ENCODE results near the gene AQP1. TPM values are rescaled to one million over a fixed set of nuclear protein-coding genes. Genes with fewer than 3 reads are reported as not detected.

The AQP1 gene
- total and polyA plus RNA-seq, 8 donors: 91.6 to 1,008 (median 183) TPM

DNA sequence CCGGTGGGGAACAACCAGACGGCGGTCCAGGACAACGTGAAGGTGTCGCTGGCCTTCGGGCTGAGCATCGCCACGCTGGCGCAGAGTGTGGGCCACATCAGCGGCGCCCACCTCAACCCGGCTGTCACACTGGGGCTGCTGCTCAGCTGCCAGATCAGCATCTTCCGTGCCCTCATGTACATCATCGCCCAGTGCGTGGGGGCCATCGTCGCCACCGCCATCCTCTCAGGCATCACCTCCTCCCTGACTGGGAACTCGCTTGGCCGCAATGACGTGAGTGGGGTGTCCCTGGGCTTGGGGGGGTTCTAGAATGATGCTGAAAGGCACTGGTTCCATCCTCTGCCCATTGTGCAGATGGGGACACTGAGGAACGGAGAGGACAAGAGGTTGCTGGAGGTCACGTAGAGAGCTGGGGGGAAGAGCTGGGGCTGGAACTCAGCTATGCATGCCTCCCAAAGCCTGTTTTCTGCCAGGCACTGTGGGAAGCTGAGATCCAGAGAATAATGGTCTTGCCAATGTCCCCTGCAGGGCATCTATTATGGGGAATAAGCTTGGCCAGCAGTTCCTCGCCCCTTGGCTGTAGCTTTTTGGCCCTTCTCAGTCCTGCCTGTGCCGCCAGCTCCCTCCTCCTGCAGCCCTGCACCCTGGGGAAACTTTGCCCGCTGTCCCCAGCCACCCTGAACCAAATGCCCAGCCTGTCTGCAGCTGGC, 523 bp downstream of the AQP1 start:
- H3K36me3 ChIP-seq: no peaks in the 10 kb centered on the region
- intact Hi-C loops (cut with DNase I): no loop called here
- H3K27ac ChIP-seq: peak overlapping the region; percentile 72 to 74
- peak overlapping the region; percentile 50 to 53 for H3K4me3 ChIP-seq
- H3K27me3 ChIP-seq: no peaks in the 10 kb centered on the region
- peaks cover 22 to 57% of the 10 kb centered on the region in 2 donors for H3K4me1 ChIP-seq
- TF ChIP-seq, protein P1, sequence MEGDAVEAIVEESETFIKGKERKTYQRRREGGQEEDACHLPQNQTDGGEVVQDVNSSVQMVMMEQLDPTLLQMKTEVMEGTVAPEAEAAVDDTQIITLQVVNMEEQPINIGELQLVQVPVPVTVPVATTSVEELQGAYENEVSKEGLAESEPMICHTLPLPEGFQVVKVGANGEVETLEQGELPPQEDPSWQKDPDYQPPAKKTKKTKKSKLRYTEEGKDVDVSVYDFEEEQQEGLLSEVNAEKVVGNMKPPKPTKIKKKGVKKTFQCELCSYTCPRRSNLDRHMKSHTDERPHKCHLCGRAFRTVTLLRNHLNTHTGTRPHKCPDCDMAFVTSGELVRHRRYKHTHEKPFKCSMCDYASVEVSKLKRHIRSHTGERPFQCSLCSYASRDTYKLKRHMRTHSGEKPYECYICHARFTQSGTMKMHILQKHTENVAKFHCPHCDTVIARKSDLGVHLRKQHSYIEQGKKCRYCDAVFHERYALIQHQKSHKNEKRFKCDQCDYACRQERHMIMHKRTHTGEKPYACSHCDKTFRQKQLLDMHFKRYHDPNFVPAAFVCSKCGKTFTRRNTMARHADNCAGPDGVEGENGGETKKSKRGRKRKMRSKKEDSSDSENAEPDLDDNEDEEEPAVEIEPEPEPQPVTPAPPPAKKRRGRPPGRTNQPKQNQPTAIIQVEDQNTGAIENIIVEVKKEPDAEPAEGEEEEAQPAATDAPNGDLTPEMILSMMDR (IDR thresholded peaks at IDR 0.05): no peak
- no peaks in the 10 kb centered on the region for H3K9me3 ChIP-seq
- DNase-seq (peak in 1 of 4 donors; percentile 77), ATAC-seq (no peak)

DNA sequence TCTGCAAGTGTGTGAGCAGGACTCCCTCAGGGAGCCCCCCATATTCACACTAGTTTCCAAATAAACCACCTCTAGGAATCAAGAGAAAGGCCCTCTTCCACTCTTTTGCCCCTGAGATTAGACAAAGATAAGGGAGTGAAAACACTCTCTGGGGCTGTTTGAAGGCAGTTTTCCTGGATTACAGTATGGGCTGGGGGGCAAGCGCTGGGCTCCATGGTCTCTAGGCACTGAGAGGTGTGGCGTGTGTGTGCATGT, 1.0 kb downstream of the AQP1 start:
- DNase-seq (no peak), ATAC-seq (no peak)
- peak overlapping the region; percentile 72 to 74 for H3K27ac ChIP-seq
- H3K9me3 ChIP-seq: no peaks in the 10 kb centered on the region
- no peaks in the 10 kb centered on the region for H3K27me3 ChIP-seq
- H3K36me3 ChIP-seq: no peaks in the 10 kb centered on the region
- TF ChIP-seq, protein P1 (IDR thresholded peaks at IDR 0.05): no peak
- peaks cover 22 to 52% of the 10 kb centered on the region in 2 donors for H3K4me1 ChIP-seq
- intact Hi-C loops (cut with DNase I): no loop called here
- H3K4me3 ChIP-seq: peak overlapping the region; percentile 50 to 53

DNA sequence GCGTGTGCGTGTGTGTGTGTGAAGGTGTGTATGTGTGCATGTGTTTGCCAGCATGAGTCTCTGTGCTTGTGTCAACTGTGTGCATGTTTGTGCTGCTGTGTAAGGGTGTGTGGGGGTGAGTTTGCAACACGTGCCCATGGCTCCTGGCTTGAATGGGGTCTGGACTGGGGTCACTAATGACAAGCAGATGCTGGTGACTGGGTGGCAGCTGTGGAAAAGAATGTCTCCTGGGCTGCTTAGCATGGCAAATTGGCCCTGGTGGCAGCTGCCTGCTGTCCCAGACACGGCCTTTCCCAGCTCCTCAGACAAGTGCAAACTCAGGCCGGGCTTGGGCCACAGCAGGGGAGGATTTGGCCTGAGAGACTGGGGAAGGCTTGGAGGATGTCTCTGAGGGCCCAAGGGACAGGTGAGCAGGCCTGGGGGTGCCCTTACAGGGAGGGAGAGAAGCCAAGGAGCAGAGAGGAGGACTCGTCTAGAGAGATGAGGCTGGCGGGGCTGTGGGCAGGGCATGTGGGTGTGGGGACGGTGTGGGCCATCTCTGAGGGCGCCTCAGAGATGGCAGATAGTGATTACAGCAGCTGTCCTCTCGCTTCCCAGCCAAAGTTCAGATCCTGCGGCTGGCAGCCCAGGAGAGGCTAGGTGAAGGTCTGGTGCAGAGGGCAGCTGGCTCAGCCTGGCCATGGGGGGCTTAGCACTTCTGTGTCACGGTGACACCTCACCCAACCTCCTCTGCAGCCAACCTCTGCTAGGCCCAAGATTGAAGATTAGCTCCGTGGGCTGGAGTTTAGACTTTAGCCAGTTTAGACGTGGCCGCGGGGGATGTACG, 1.5 kb downstream of the AQP1 start:
- H3K27ac ChIP-seq: peak overlapping the region; percentile 72 to 74

DNA sequence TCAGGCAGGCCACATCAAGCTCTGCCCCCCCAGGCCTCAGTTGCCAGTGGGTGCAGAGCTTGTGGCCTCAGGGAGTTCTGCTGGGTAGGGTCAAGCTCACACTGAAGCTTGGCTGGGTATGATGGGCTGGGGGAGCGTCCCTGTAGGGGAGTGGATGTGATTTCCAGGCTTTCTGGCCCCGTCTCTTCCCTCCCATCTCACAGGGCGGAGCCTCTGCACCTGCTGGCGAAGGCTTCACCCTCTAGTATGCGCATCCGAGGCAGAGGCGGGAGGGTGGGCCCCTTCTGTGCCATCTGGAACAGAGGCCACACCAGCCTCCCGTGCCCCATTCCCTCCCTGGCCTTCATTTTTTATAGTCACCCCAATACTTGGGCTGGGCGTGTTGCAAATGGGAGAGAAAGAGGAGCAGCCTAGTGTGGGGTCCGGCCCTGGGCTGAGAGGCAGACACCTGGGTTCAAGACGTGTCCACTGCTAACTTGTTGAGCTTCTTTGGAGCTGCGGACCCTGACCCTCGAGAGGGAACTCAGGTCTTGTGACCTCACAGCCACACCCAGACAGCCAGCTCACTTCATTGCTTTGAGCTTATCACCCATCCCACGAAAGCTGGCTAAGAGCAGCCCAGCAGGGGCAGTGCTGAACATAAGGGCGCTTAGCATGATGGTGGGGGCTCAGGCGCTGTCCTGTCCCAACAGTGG, 2.3 kb downstream of the AQP1 start:
- H3K36me3 ChIP-seq: no peaks in the 10 kb centered on the region
- no peaks in the 10 kb centered on the region for H3K9me3 ChIP-seq
- DNase-seq (peak in 1 of 4 donors; percentile 72), ATAC-seq (peak; percentile 14)
- TF ChIP-seq, protein P1 (IDR thresholded peaks at IDR 0.05): no peak
- H3K4me3 ChIP-seq: peak overlapping the region; percentile 50 to 53
- intact Hi-C loops (cut with DNase I): no loop called here
- H3K27ac ChIP-seq: peak overlapping the region; percentile 72 to 74
- peaks cover 21 to 52% of the 10 kb centered on the region in 2 donors for H3K4me1 ChIP-seq
- H3K27me3 ChIP-seq: no peaks in the 10 kb centered on the region

More for the DNA sequence above, 1.5 kb downstream of the AQP1 start:
- TF ChIP-seq, protein P1 (IDR thresholded peaks at IDR 0.05): no peak
- Histone ChIP-seq H3K4me3 (peak overlapping the region; percentile 50 to 53), H3K27me3 (no peaks in the 10 kb centered on the region), H3K36me3 (no peaks in the 10 kb centered on the region), H3K9me3 (no peaks in the 10 kb centered on the region), H3K4me1 (peaks cover 18 to 48% of the 10 kb centered on the region in 2 donors)
- no peak for ATAC-seq
- DNase-seq: peak in 1 of 4 donors; percentile 68
- intact Hi-C loops (cut with DNase I): no loop called here

DNA sequence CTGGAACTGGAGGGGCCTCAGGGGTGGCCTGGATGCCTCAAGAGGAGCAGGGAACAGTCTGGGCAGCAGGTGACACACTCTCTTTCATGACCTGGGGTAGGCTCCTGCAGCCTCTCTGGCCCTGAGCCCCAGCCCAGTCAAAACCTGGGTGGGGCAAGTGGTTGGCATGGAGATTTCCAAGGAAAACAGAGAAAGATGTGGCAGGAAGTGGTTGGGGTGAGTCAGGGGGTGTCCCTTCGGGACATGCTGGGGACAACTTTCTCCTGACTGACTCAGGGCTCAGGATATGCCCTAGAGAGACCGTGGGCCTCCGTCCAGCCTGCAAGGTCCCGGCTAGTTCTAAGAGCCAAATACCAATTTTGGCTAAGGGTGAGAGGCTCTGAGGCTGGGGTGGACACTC, 2.9 kb downstream of the AQP1 start:
- TF ChIP-seq, protein P1 (IDR thresholded peaks at IDR 0.05): no peak
- peak overlapping the region; percentile 50 to 53 for H3K4me3 ChIP-seq
- DNase-seq: peak in 1 of 4 donors; percentile 62
- no peaks in the 10 kb centered on the region for H3K36me3 ChIP-seq
- peak; percentile 5 for ATAC-seq
- no peaks in the 10 kb centered on the region for H3K27me3 ChIP-seq
- no peaks in the 10 kb centered on the region for H3K9me3 ChIP-seq
- peak overlapping the region; percentile 72 to 74 for H3K27ac ChIP-seq
- intact Hi-C loops (cut with DNase I): no loop called here
- peaks cover 23 to 53% of the 10 kb centered on the region in 2 donors for H3K4me1 ChIP-seq
